AG09319 (cell line): ENCODE results near the gene HOXB8.

ENCODE experiments used
- DNase-seq: peaks from one replicate; pipeline ENCODE4 v3.0.0-alpha.2; 2010; ENCODE audit warnings: low read depth; ENCODE audit errors: extremely low read depth
- TF ChIP-seq, protein P1 (sequence below): IDR thresholded peaks from 2 replicates; pipeline ENCODE4 v1.5.1; 2011; ENCODE audit warnings: low read depth, mild to moderate bottlenecking, inconsistent platforms, low read length, moderate library complexity

HOXB8 gene

DNA sequence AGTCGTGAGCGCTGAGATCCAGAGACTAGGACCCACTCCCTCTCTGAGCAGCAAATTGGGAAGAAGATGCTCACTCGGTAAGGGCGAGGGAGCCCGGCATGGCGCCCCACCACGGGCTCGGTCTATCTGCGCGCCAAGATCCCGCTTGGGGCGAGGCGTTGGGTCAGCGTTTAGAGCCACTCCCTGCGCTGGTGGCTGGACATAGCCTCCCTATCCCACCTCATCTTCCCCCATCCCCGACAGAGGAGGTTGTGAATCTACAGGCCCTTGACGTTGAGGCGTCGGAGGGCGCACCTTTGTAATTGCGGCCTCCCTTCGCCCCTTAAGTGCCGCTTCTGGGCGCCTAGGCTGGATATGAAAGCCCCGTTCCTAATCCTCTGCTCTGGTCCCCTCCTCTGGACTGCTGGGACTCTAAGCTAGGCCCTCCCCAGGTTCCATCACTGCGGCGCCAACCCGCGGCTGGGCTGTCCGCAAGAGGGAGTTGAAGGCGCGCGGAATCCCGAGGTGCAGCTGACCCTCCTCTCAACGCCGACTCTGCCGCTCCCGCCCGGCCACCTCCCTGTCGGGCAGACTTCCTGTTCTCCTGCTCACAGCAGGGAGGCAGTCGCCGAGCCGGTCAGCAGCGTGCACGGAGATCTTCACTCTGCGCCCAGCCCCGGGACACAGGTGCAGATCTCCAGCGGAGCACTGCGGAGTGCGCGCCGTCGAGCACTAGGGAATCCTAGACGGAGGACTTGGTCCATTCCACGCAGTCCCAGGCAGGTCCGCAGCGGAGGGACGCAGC lies 27.2 kb upstream of the HOXB8 start:
- DNase-seq = no peak
- TF ChIP-seq, protein P1, sequence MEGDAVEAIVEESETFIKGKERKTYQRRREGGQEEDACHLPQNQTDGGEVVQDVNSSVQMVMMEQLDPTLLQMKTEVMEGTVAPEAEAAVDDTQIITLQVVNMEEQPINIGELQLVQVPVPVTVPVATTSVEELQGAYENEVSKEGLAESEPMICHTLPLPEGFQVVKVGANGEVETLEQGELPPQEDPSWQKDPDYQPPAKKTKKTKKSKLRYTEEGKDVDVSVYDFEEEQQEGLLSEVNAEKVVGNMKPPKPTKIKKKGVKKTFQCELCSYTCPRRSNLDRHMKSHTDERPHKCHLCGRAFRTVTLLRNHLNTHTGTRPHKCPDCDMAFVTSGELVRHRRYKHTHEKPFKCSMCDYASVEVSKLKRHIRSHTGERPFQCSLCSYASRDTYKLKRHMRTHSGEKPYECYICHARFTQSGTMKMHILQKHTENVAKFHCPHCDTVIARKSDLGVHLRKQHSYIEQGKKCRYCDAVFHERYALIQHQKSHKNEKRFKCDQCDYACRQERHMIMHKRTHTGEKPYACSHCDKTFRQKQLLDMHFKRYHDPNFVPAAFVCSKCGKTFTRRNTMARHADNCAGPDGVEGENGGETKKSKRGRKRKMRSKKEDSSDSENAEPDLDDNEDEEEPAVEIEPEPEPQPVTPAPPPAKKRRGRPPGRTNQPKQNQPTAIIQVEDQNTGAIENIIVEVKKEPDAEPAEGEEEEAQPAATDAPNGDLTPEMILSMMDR = no peak

DNA sequence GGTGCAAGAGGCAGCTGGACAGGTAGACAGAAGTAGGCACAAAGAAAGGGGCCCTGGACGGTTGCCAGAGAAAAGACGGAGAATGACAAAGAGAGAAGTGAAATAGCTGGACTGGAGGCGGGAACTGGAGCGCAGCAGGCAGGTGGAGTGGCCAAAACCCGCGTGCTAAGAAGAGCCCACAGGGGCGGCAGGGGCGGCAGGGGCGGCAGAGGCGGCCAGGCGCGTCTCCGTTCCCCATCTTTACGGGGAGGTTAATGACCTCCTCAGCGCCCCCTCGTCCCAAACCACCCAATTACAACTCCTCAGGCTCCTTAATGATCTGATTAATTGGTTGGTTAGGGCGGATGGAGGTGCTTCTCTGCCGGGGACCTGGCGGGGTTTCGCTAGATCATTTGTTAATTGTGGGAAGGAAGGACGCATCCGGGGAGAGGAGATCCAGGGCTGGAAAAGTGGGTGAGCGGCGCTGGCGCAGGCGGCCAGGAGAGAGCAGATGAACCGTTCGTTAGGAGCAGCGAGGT lies 26.5 kb upstream of the HOXB8 start:
- no peak for DNase-seq

DNA sequence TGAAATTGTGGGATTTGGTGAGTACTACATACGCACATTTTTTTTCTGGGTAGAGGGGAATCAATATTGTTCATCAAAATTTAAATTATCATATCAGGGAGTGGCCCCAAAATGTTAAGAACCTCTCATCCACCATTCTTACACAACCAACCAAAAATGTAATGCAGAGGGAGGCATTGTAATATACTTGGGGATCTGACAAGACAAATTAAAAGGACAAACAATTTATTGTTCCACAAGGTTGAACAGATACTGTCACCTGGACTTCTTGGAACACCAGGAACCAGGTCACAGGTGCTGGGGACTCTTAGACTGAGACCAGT lies 25.7 kb upstream of the HOXB8 start:
- no peak for DNase-seq
- TF ChIP-seq, protein P1 = no peak

More for the DNA sequence above, 26.5 kb upstream of the HOXB8 start:
- TF ChIP-seq, protein P1 = no peak

DNA sequence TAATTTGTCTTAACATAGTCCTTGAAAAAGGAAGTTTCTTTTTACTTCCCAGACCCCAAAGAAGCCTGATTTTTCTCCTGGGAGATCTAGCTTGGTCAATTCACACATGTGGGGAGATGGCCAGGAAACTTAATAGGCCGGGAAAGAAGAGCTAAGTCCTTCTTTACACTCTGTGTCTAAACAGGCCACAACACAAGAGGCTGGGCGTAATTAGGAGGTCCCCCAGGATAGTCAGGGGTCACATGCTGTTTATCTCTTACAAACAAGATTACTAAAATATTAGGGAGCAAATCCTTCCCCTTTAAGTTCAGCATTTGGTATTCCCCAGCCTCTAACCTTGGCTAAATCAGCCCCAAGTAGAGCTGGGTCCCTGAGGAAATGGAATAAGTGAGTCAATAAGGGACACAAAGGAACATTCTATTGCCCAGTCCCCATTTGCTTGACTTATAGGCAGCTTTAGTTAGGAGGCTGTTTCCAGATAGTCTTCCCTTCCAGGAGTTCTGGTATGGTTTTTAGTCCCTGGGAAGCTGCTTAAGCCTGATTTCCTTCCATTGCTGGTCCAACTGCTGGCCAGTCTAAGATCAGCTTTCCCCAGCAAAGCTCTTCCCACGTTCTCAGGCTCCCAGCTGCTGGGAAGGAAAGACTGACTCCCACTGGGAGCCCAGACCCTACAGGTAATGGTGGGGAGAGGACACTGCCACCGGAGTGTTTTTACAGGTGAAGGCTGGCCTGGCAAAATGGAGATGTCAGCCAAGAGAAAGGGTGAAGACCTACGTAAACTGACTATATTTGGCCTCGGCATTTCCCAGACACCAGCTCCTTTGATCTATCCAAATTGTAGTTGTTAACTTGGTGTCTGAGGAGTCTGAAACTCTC lies 25.1 kb upstream of the HOXB8 start:
- TF ChIP-seq, protein P1 = no peak
- no peak for DNase-seq

DNA sequence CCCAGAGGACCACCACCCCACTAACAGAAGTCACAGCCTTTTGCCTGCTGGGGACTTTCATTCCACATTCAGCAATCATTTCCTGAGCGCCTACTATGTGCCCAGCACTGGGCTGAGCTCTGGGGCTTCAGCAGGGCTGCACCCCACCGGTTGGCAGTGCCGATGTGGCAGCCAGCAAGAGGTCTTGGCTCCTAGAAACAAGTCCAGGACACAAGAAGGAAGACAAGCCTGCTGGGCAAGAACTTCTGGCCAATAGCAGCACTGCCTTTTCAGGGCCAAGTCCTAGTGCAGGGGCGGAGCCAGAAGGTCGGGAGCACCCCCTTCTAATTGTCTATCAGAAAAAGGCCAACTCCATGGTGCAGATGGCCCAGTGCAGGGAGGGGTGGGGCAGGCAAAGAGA lies 24.0 kb upstream of the HOXB8 start:
- no peak for DNase-seq
- TF ChIP-seq, protein P1 = no peak

DNA sequence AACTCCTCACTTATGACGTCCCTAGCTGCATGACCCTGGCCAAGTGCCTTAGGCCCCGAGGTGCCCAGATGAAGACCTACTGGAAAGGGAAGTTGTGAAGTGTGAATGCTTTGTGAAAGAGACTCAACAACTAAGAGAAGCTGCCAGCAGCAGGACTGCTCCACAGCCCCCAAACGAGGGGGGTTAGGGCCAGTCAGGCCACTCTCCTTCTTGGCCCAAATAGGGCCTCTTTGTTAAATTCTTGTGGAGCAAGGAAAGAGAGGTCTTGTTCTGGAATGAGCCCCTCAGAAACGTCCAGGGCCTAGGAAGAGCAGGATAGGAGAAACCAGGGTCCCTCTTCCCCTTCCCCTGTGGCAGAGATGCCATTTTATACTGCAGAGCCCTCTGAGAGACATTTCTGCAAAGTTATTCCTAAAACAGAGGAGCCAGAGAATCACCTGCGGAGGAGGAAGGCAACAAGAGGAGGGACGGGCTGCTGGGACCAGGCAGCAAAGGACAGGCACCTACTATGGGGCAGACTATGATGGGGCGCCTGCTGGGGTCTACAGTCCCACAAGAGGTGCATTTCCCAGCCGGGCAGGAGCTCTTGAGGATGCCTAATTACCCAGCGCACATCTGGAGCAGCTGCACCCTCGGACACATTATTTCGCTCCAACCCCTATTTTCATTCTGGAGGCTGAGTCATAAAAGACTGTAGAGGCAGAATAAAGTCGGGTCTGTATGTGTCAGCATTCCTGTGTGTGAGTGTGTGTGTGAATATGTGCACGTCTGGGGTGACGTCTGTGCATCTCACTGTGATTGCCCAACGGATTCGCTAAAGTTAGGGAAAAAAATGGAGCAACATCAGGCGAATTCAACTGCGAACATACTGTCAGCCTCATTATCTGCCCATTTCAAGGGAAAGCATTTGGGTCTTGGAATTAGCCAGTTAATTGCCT lies 22.5 kb upstream of the HOXB8 start:
- DNase-seq = no peak
- TF ChIP-seq, protein P1 = no peak
